CD14-positive monocyte (primary cell): ENCODE results near the gene NLRP8. TPM values are rescaled to one million over a fixed set of nuclear protein-coding genes. Genes with fewer than 3 reads are reported as not detected.

Experiments used
- DNase-seq, 3 donors: peaks; one replicate each; pipeline ENCODE4 v3.0.0-alpha.2; 2011 to 2022
- H2AFZ ChIP-seq: 2 replicates; pipeline ENCODE4 v1.6.0; 2012; ENCODE audit warnings: mild to moderate bottlenecking, low read depth, low read length, inconsistent platforms; ENCODE audit not compliant: insufficient read depth, poor library complexity, severe bottlenecking
- H3K27ac ChIP-seq, 2 donors: 1 replicate in 1 of 2; 2 replicates in 1 of 2; pipeline ENCODE4 v1.5.1; 2012 to 2013; ENCODE audit warnings: low read length in 2 of 2, control low read depth in 1 of 2, inconsistent platforms in 1 of 2, low read depth in 1 of 2, mild to moderate bottlenecking in 1 of 2
- H3K27me3 ChIP-seq, 2 donors: one replicate each; pipeline versions ENCODE4 v1.6.0 to v1.6.1; 2011 to 2013; ENCODE audit warnings: low read length in 2 of 2; ENCODE audit not compliant: control insufficient read depth in 2 of 2, insufficient read depth in 2 of 2
- H3K36me3 ChIP-seq, 2 donors: replicated peaks in 1 of 2; 1 replicate in 1 of 2; 2 replicates in 1 of 2; pipeline versions ENCODE4 v1.5.1 to v1.6.1; 2012 to 2013; ENCODE audit warnings: low read length in 2 of 2, control low read depth in 1 of 2, inconsistent platforms in 1 of 2, mild to moderate bottlenecking in 1 of 2; ENCODE audit not compliant: insufficient read depth in 2 of 2, control insufficient read depth in 1 of 2
- H3K4me1 ChIP-seq, 2 donors: 1 replicate in 1 of 2; 2 replicates in 1 of 2; pipeline versions ENCODE4 v1.5.1 to v1.6.1; 2012 to 2013; ENCODE audit warnings: low read length in 2 of 2, control low read depth in 1 of 2, inconsistent platforms in 1 of 2, mild to moderate bottlenecking in 1 of 2, moderate library complexity in 1 of 2; ENCODE audit not compliant: insufficient read depth in 2 of 2, control insufficient read depth in 1 of 2
- H3K4me2 ChIP-seq: replicated peaks from 2 replicates; pipeline ENCODE3; 2012; ENCODE audit warnings: low read length, moderate library complexity, mild to moderate bottlenecking; ENCODE audit not compliant: poor library complexity, severe bottlenecking; ENCODE audit errors: extremely low read depth
- H3K4me3 ChIP-seq, 3 experiments: fragments of 200-600 bp in 1 of 3; sonication (generic) in 1 of 3; replicated peaks in 1 of 3; 1 replicate in 2 of 3; 2 replicates in 1 of 3; pipeline ENCODE4 v1.5.1; 2011 to 2013; ENCODE audit warnings: low read length in 3 of 3, mild to moderate bottlenecking in 3 of 3, control low read depth in 2 of 3, low read depth in 2 of 3, inconsistent platforms in 1 of 3, moderate library complexity in 1 of 3
- H3K79me2 ChIP-seq: 2 replicates; pipeline ENCODE4 v1.6.0; 2012; ENCODE audit warnings: mild to moderate bottlenecking, control low read depth, inconsistent platforms, low read length, moderate library complexity; ENCODE audit not compliant: insufficient read depth
- H3K9ac ChIP-seq: 2 replicates; pipeline ENCODE4 v1.6.0; 2017; ENCODE audit warnings: low read length, mild to moderate bottlenecking; ENCODE audit not compliant: insufficient read depth, poor library complexity, severe bottlenecking
- H3K9me3 ChIP-seq, 2 donors: replicated peaks in 1 of 2; 1 replicate in 1 of 2; 2 replicates in 1 of 2; pipeline versions ENCODE4 v1.5.1 to v1.6.1; 2012 to 2013; ENCODE audit warnings: low read length in 2 of 2, control low read depth in 1 of 2; ENCODE audit not compliant: control insufficient read depth in 1 of 2, insufficient read depth in 1 of 2
- H4K20me1 ChIP-seq: 2 replicates; pipeline ENCODE4 v1.6.0; 2012; ENCODE audit warnings: mild to moderate bottlenecking, low read length, control low read depth, moderate library complexity; ENCODE audit not compliant: insufficient read depth
- H3K27ac Mint-ChIP-seq, 7 donors: one replicate each; pipeline ENCODE4 v1.8.0; 2020; ENCODE audit warnings: mild to moderate bottlenecking in 7 of 7, mixed read lengths in 7 of 7, moderate library complexity in 6 of 7, inconsistent platforms in 2 of 7
- H3K27me3 Mint-ChIP-seq, 3 donors: one replicate each; pipeline ENCODE4 v1.8.0; 2021 to 2022; ENCODE audit warnings: low read depth in 3 of 3, mild to moderate bottlenecking in 3 of 3, mixed read lengths in 3 of 3, moderate library complexity in 3 of 3, inconsistent platforms in 1 of 3
- H3K36me3 Mint-ChIP-seq, 2 donors: one replicate each; pipeline ENCODE4 v1.8.0; 2020; ENCODE audit warnings: mixed read lengths in 2 of 2, inconsistent platforms in 1 of 2, mild to moderate bottlenecking in 1 of 2
- H3K4me1 Mint-ChIP-seq: one replicate; pipeline ENCODE4 v1.8.0; 2020; ENCODE audit warnings: mild to moderate bottlenecking, mixed read lengths
- H3K4me3 Mint-ChIP-seq, 2 donors: one replicate each; pipeline ENCODE4 v1.8.0; 2020; ENCODE audit warnings: mild to moderate bottlenecking in 2 of 2, mixed read lengths in 2 of 2, moderate library complexity in 1 of 2
- H3K9me3 Mint-ChIP-seq, 7 donors: one replicate each; pipeline ENCODE4 v1.8.0; 2020 to 2022; ENCODE audit warnings: mixed read lengths in 7 of 7, mild to moderate bottlenecking in 6 of 7, moderate library complexity in 6 of 7, inconsistent platforms in 2 of 7
- WGBS: methylation state at CpG from one replicate; pipeline ENCODE4 v1.1.5; 2013; ENCODE audit warnings: missing lambda C conversion rate; ENCODE audit not compliant: insufficient coverage; 5-methylcytosine and 5-hydroxymethylcytosine counted together
- intact Hi-C, 2 donors: fragments of 100-400 bp; cut with micrococcal nuclease; formaldehyde crosslinking; loops; one replicate each; pipeline versions ENCODE4 v1.15.0 to v1.15.1; 2023
- polyA plus RNA-seq, 3 donors: library from polyadenylated mRNA; depleted of rRNA in 1 of 3; unstranded in 2 of 3; stranded (reverse) in 1 of 3; fragments of 300-500 nt in 2 of 3; fragments of >200 nt in 1 of 3; fragmentation: Illumina TruSeq in 2 of 3; gene quantifications; 1 replicate in 2 of 3; 2 replicates in 1 of 3; pipeline ENCODE4 v1.2.3, GENCODE V29; 2012 to 2021
- TF ChIP-seq, protein P1 (sequence below): fragments of 200-600 bp; IDR thresholded peaks from one replicate; pipeline ENCODE4 v1.8.0; 2022; ENCODE audit warnings: antibody characterized with exemption, mild to moderate bottlenecking

Gene NLRP8
- polyA plus RNA-seq, 3 donors, result not detected

DNA sequence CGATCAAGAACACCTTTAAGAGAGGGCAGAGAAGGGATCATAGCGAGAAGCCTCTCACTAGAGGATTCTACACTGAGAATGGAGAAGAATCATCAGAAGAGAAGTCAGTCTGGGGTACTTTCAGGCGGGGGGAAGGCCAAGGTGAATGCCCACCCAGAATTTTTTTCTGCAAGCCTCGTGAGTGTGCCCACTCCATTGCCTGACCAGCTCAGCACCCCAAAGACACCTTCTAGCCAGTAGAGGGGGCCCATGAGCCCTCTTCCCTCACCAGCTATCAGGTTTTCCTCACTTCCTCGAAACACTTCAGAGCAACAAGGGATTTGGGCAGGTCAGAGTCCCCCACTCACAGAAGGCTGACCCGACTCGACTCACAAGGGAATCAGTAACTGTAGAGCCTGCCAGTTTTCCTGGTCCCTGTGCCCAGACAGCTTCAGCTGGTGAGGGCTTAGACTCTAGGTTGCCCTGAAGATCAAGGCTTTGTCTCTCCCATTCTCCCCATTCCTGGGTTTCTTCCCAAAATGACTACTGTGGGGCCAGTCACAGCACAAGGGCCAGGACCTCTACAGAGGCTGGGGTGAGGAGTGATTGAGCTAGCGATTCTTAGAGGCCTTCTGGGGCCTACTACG is 33.9 kb upstream of the NLRP8 start:
- DNase-seq, result no peak
- peaks cover 28 to 65% of the 10 kb centered on the region in 2 donors for H3K9me3 ChIP-seq
- no peaks in the 10 kb centered on the region for H3K27me3 ChIP-seq
- H3K36me3 ChIP-seq, result no peaks in the 10 kb centered on the region
- no peak overlapping the region for H3K27ac ChIP-seq
- intact Hi-C loops, result no loop called here
- no peak overlapping the region for H3K4me3 Mint-ChIP-seq
- no peak overlapping the region for H3K4me2 ChIP-seq
- H3K9me3 Mint-ChIP-seq, result peaks cover 24 to 61% (median 35%) of the 10 kb centered on the region in 7 donors
- H3K4me3 ChIP-seq, result no peak overlapping the region
- H3K27ac Mint-ChIP-seq, result no peak overlapping the region
- TF ChIP-seq, protein P1, sequence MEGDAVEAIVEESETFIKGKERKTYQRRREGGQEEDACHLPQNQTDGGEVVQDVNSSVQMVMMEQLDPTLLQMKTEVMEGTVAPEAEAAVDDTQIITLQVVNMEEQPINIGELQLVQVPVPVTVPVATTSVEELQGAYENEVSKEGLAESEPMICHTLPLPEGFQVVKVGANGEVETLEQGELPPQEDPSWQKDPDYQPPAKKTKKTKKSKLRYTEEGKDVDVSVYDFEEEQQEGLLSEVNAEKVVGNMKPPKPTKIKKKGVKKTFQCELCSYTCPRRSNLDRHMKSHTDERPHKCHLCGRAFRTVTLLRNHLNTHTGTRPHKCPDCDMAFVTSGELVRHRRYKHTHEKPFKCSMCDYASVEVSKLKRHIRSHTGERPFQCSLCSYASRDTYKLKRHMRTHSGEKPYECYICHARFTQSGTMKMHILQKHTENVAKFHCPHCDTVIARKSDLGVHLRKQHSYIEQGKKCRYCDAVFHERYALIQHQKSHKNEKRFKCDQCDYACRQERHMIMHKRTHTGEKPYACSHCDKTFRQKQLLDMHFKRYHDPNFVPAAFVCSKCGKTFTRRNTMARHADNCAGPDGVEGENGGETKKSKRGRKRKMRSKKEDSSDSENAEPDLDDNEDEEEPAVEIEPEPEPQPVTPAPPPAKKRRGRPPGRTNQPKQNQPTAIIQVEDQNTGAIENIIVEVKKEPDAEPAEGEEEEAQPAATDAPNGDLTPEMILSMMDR, result peak; percentile 11
- H3K79me2 ChIP-seq, result no peaks in the 10 kb centered on the region
- no peak overlapping the region for H3K9ac ChIP-seq
- H3K4me1 Mint-ChIP-seq, result no peaks in the 10 kb centered on the region
- H4K20me1 ChIP-seq, result no peaks in the 10 kb centered on the region
- WGBS, result 53% methylated on average over 7 of the region's 9 CpGs
- H3K27me3 Mint-ChIP-seq, result no peaks in the 10 kb centered on the region
- no peaks in the 10 kb centered on the region for H3K36me3 Mint-ChIP-seq
- no peak overlapping the region for H2AFZ ChIP-seq
- no peaks in the 10 kb centered on the region for H3K4me1 ChIP-seq

DNA sequence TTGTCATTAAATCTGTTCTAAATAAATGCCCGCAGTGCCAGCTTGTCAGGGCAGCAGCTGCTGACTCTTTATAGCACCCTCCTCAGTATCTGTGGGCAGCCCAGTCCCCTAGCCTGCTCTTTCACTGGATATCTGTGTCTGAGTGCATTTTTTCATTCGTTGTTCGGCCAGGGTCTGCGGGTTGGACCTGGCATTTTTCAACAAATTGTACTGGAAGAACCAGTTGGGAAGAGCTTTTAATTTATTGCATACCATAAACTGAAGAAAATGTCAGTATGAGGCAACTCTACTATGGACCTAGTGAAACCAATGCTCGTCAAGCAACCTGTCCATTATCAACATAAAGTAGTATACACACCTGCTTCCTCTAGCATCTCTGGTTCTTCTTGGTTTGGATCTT is 24.1 kb upstream of the NLRP8 start:
- no peak overlapping the region for H3K4me2 ChIP-seq
- Mint-ChIP-seq H3K9me3 (peaks cover 23 to 59% (median 47%) of the 10 kb centered on the region in 7 donors), H3K27me3 (peaks cover 0 to 2% (median 0%) of the 10 kb centered on the region in 3 donors), H3K27ac (no peak overlapping the region), H3K4me3 (no peak overlapping the region), H3K4me1 (no peaks in the 10 kb centered on the region), H3K36me3 (no peaks in the 10 kb centered on the region)
- intact Hi-C loops, result no loop called here
- H3K9ac ChIP-seq, result no peak overlapping the region
- H4K20me1 ChIP-seq, result no peaks in the 10 kb centered on the region
- WGBS, result 60% methylated on average over 1 of the region's 5 CpGs
- H3K27ac ChIP-seq, result no peak overlapping the region
- H3K27me3 ChIP-seq, result no peaks in the 10 kb centered on the region
- no peaks in the 10 kb centered on the region for H3K4me1 ChIP-seq
- TF ChIP-seq, protein P1, result no peak
- no peak overlapping the region for H2AFZ ChIP-seq
- no peak for DNase-seq
- H3K9me3 ChIP-seq, result peaks cover 45 to 71% of the 10 kb centered on the region in 2 donors
- no peaks in the 10 kb centered on the region for H3K79me2 ChIP-seq
- no peak overlapping the region for H3K4me3 ChIP-seq
- no peaks in the 10 kb centered on the region for H3K36me3 ChIP-seq
